Peyer's patch (tissue), 4 donors: Measurements from ENCODE around the gene ILF2.

Experiments
- CTCF ChIP-seq, 6 experiments: fragments of 450-650 bp in 4 of 6; fragments of 200-600 bp in 2 of 6; sonication (generic) in 1 of 6; IDR thresholded peaks; one replicate each; pipeline ENCODE4 v1.5.1; 2017 to 2019; ENCODE audit warnings: antibody characterized with exemption in 6 of 6, mild to moderate bottlenecking in 3 of 6, moderate library complexity in 1 of 6
- POLR2A ChIP-seq, 2 donors: fragments of 450-650 bp; IDR thresholded peaks; one replicate each; pipeline ENCODE4 v1.5.1; 2017; ENCODE audit warnings: antibody characterized with exemption in 2 of 2, mild to moderate bottlenecking in 2 of 2, moderate library complexity in 2 of 2

DNA sequence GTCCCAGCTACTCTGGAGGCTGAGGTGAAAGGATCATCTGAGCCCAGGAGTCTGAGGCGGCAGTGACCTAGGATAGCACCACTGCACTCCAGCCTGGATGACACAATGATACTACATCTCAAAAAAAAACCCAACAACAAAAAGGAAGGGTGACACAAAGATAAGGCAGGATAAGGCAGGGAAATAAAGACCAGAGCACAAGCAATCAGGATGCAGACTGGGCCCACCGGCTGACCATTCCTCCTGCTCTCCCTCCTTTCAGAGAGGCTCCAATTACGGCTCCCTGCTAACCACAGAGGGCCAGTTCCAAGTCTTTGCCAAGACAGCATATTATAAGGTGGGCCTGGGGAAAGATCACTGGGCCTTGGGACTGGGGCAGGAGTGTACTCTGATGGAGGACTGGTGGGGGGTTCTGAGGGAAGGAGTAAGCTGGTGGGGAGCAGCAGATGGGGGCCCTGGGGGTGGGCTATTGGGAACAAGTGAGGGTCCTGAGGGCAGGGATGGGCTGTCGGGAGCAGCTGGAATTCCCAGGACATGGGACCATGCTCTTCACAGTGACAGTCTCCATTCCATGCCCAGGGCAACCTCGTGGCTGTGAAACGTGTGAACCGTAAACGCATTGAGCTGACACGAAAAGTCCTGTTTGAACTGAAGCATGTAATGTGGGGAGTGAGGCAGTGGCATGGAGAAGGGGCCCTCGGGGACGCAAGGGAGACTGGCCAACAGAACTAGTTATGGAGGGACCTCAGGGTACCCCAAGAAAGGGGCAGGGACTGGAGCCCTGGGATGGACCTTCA, 14.9 kb upstream of the ILF2 start:
- no peak for TF ChIP-seq CTCF (IDR thresholded peaks at IDR 0.05)
- no peak for TF ChIP-seq POLR2A (IDR thresholded peaks at IDR 0.05)
